Esophagus mucosa (tissue), 1 donor: Measurements from ENCODE around the gene MEOX1. TPM values are rescaled to one million over a fixed set of nuclear protein-coding genes. Genes with fewer than 3 reads are reported as not detected.
A peak's percentile ranks its signal among the peaks of the same experiment; 100 is the strongest.
"Not testable (repeated sequence)": the region's sequence is repeated elsewhere in the genome, so short reads cannot be mapped to it uniquely, and the experiment has no call there.

Experiments used
- ATAC-seq: fragments of 200-7000 bp; cut with Tn5 transposase; one replicate; pipeline ENCODE4 v1.9.1; 2020
- total RNA-seq: library from RNA; stranded (reverse); gene quantifications from one replicate; pipeline ENCODE4 v1.2.4, GENCODE V29; 2023
- donor health status: DM: yes; HTN: yes; CAD: no.

MEOX1 gene
- 1.2 TPM for total RNA-seq

GRCh38 chr17:43661699-43662412 lies at the start of gene MEOX1:
Gene MEOX1 (minus strand): TSS chr17:43661922. CDS start chr17:43661534, 388 bp downstream.
- peak; percentile 40 for ATAC-seq

GRCh38 chr17:43710101-43710500 lies 48.4 kb upstream of the MEOX1 start:
- no peak for ATAC-seq

- ATAC-seq = no peak
Observed at GRCh38 chr17:43709210-43709609, 47.5 kb upstream of the MEOX1 start.

- no peak for ATAC-seq
Observed at GRCh38 chr17:43707184-43707583, 45.5 kb upstream of the MEOX1 start.

GRCh38 chr17:43706235-43706634 lies 44.5 kb upstream of the MEOX1 start:
- no peak for ATAC-seq

- no peak for ATAC-seq
Observed at GRCh38 chr17:43703630-43704029, 41.9 kb upstream of the MEOX1 start.

- ATAC-seq = no peak
Observed at GRCh38 chr17:43702637-43703036, 40.9 kb upstream of the MEOX1 start.

- no peak for ATAC-seq
Observed at GRCh38 chr17:43701318-43701743, 39.6 kb upstream of the MEOX1 start.

GRCh38 chr17:43699438-43699756 lies 37.7 kb upstream of the MEOX1 start:
- ATAC-seq = no peak

GRCh38 chr17:43698678-43699437 lies 37.1 kb upstream of the MEOX1 start:
- ATAC-seq = no peak

- no peak for ATAC-seq
Observed at GRCh38 chr17:43697937-43698336, 36.2 kb upstream of the MEOX1 start.

- no peak for ATAC-seq
Observed at GRCh38 chr17:43696891-43697290, 35.2 kb upstream of the MEOX1 start.

- no peak for ATAC-seq
Observed at GRCh38 chr17:43695970-43696865, 34.5 kb upstream of the MEOX1 start.

GRCh38 chr17:43694081-43694870 lies 32.6 kb upstream of the MEOX1 start:
- ATAC-seq = peak; percentile 91

- ATAC-seq = no peak
Observed at GRCh38 chr17:43691317-43691693, 29.6 kb upstream of the MEOX1 start.

- ATAC-seq = no peak
Observed at GRCh38 chr17:43690624-43691316, 29.0 kb upstream of the MEOX1 start.

GRCh38 chr17:43689814-43690213 lies 28.1 kb upstream of the MEOX1 start:
- ATAC-seq = no peak

GRCh38 chr17:43689131-43689530 lies 27.4 kb upstream of the MEOX1 start:
- ATAC-seq = no peak

- not testable (repeated sequence) for ATAC-seq
Observed at GRCh38 chr17:43686957-43687356, 25.2 kb upstream of the MEOX1 start.

- no peak for ATAC-seq
Observed at GRCh38 chr17:43683928-43684653, 22.4 kb upstream of the MEOX1 start.

GRCh38 chr17:43680461-43680860 lies 18.7 kb upstream of the MEOX1 start:
- no peak for ATAC-seq
